ENCODE measurements around the gene HES2.

GRCh38 chr1:6459850-6460265, 40.1 kb upstream of the HES2 start:
- TF ChIP-seq CTCF (IDR thresholded peaks at IDR 0.05) (no peak), POLR2A (IDR thresholded peaks at IDR 0.05) (no peak)

Data from adrenal gland (tissue), 5 donors.